HCT116 (cell line): ENCODE data around the gene ANO2. TPM values are rescaled to one million over a fixed set of nuclear protein-coding genes. Genes with fewer than 3 reads are reported as not detected.

Source experiments
- ATAC-seq: fragments of 200-7000 bp; cut with Tn5 transposase; 2 replicates; pipeline ENCODE4 v1.9.1; 2020; ENCODE audit warnings: mild to moderate bottlenecking, moderate library complexity
- BruUV-seq: library from RNA; stranded (reverse); fragments of 400-500 nt; replicated peaks from 2 replicates; lab custom pipeline; 2021; lab: Mats Ljungman, UMichigan
- CTCF ChIA-PET: fragments of 300-600 bp; sonication (Branson Sonifier 250); formaldehyde crosslinking; loops from one replicate; lab custom pipeline; 2021; ENCODE audit warnings: antibody characterized with exemption; lab: Charles Lee
- POLR2A ChIA-PET: fragments of 300-600, 350-600 bp; sonication (Branson Sonifier 250); formaldehyde crosslinking; loops from one replicate; lab custom pipeline; 2021; ENCODE audit warnings: antibody characterized with exemption; lab: Charles Lee
- RAD21 ChIA-PET, 2 experiments: fragments of 300-600 bp; sonication (Branson Sonifier 250); formaldehyde crosslinking; loops; one replicate each; lab custom pipeline; 2023; ENCODE audit warnings: low total read pairs in 2 of 2; ENCODE audit not compliant: uncharacterized antibody in 2 of 2, unreplicated experiment in 2 of 2, low non-redundant PET in 1 of 2; lab: Charles Lee
- DNase-seq: peaks from one replicate; pipeline ENCODE4 v3.0.0-alpha.2; 2010; ENCODE audit warnings: low read depth, low spot score
- H2AFZ ChIP-seq: fragments of 200-600 bp; shearing (Covaris generic), sonication (generic); 2 replicates; pipeline ENCODE4 v1.6.1; 2017; ENCODE audit warnings: low read depth, mixed run types, mixed read lengths, antibody characterized with exemption, low read length; ENCODE audit not compliant: poor library complexity, severe bottlenecking
- H3K27ac ChIP-seq: 2 replicates; pipeline ENCODE4 v1.5.1; 2012; ENCODE audit warnings: low read depth, low read length
- H3K27me3 ChIP-seq: fragments of 200-600 bp; sonication (generic); 2 replicates; pipeline ENCODE4 v1.6.1; 2016; ENCODE audit warnings: mixed run types, low read length, mixed read lengths; ENCODE audit not compliant: insufficient read depth
- H3K36me3 ChIP-seq, 2 experiments: fragments of 200-500 bp in 1 of 2; fragments of 200-600 bp in 1 of 2; sonication (Bioruptor generic) in 1 of 2; sonication (generic) in 1 of 2; 2 replicates each; pipeline versions ENCODE4 v1.5.1 to v1.6.1; 2014 to 2016; ENCODE audit warnings: low read length in 2 of 2, inconsistent platforms in 1 of 2, mixed read lengths in 1 of 2, mixed run types in 1 of 2; ENCODE audit not compliant: insufficient read depth in 2 of 2, control insufficient read depth in 1 of 2
- H3K4me1 ChIP-seq, 2 experiments: fragments of 200-600 bp in 1 of 2; sonication (generic) in 1 of 2; 2 replicates each; pipeline versions ENCODE4 v1.5.1 to v1.6.1; 2012 to 2017; ENCODE audit warnings: low read length in 2 of 2, inconsistent platforms in 1 of 2, mild to moderate bottlenecking in 1 of 2, mixed read lengths in 1 of 2, mixed run types in 1 of 2, moderate library complexity in 1 of 2; ENCODE audit not compliant: insufficient read depth in 2 of 2, control insufficient read depth in 1 of 2
- H3K4me2 ChIP-seq: fragments of 200-600 bp; sonication (generic); 2 replicates; pipeline ENCODE4 v1.6.1; 2017; ENCODE audit warnings: mixed run types, low read length, mixed read lengths
- H3K4me3 ChIP-seq, 2 experiments: fragments of 200-600 bp in 1 of 2; sonication (generic) in 1 of 2; replicated peaks in 1 of 2; 2 replicates each; pipeline ENCODE4 v1.5.1; 2011 to 2016; ENCODE audit warnings: low read length in 2 of 2, control low read depth in 1 of 2, low read depth in 1 of 2, mild to moderate bottlenecking in 1 of 2, mixed read lengths in 1 of 2, mixed run types in 1 of 2
- H3K79me2 ChIP-seq: fragments of 200-600 bp; sonication (generic); 2 replicates; pipeline ENCODE4 v1.6.1; 2017; ENCODE audit warnings: mild to moderate bottlenecking, mixed run types, low read length, moderate library complexity, mixed read lengths; ENCODE audit not compliant: insufficient read depth
- H3K9ac ChIP-seq: fragments of 200-600 bp; sonication (generic); 2 replicates; pipeline ENCODE4 v1.6.1; 2016; ENCODE audit warnings: low read length, mixed read lengths
- H3K9me2 ChIP-seq: fragments of 200-600 bp; sonication (generic), shearing (Covaris generic); 2 replicates; pipeline ENCODE4 v1.6.1; 2017; ENCODE audit warnings: mixed run types, mild to moderate bottlenecking, moderate library complexity; ENCODE audit not compliant: insufficient read depth
- H3K9me3 ChIP-seq, 2 experiments: fragments of 200-500 bp in 1 of 2; fragments of 200-600 bp in 1 of 2; sonication (Bioruptor generic) in 1 of 2; sonication (generic) in 1 of 2; 2 replicates each; pipeline ENCODE4 v1.6.1; 2014 to 2017; ENCODE audit warnings: low read length in 2 of 2, mixed read lengths in 2 of 2, inconsistent platforms in 1 of 2, low read depth in 1 of 2, mild to moderate bottlenecking in 1 of 2, mixed run types in 1 of 2, moderate library complexity in 1 of 2; ENCODE audit not compliant: control insufficient read depth in 1 of 2, insufficient read depth in 1 of 2
- H4K20me1 ChIP-seq: fragments of 200-600 bp; sonication (generic), shearing (Covaris generic); 2 replicates; pipeline ENCODE4 v1.6.1; 2017; ENCODE audit warnings: mixed run types, mild to moderate bottlenecking, moderate library complexity; ENCODE audit not compliant: insufficient read depth
- CBX3 ChIP-seq: IDR thresholded peaks from 2 replicates; pipeline ENCODE4 v1.6.1; 2012; ENCODE audit warnings: low read depth
- CEBPB ChIP-seq: IDR thresholded peaks from 2 replicates; pipeline ENCODE4 v1.6.1; 2012; ENCODE audit warnings: low read depth
- EGR1 ChIP-seq: IDR thresholded peaks from 2 replicates; pipeline ENCODE4 v1.6.1; 2012; ENCODE audit warnings: low read depth
- ELF1 ChIP-seq: IDR thresholded peaks from 2 replicates; pipeline ENCODE4 v1.6.1; 2012; ENCODE audit warnings: low read depth, borderline replicate concordance
- EZH2 ChIP-seq: fragments of 200-600 bp; sonication (generic); IDR thresholded peaks from 2 replicates; pipeline ENCODE4 v1.6.1; 2017; ENCODE audit warnings: antibody characterized with exemption, mixed run types
- FOSL1 ChIP-seq: IDR thresholded peaks from 2 replicates; pipeline ENCODE4 v1.6.1; 2012; ENCODE audit warnings: low read depth
- POLR2AphosphoS5 ChIP-seq: IDR thresholded peaks from 2 replicates; pipeline ENCODE4 v1.6.1; 2011; ENCODE audit warnings: mild to moderate bottlenecking, low read depth, low read length, moderate library complexity
- RAD21 ChIP-seq: IDR thresholded peaks from 2 replicates; pipeline ENCODE4 v1.6.1; 2012; ENCODE audit warnings: low read depth, mild to moderate bottlenecking
- SIN3A ChIP-seq: IDR thresholded peaks from 2 replicates; pipeline ENCODE4 v1.6.1; 2012; ENCODE audit warnings: low read depth
- SP1 ChIP-seq: IDR thresholded peaks from 2 replicates; pipeline ENCODE4 v1.6.1; 2012; ENCODE audit warnings: low read depth
- SRF ChIP-seq: IDR thresholded peaks from 2 replicates; pipeline ENCODE4 v1.6.1; 2012; ENCODE audit warnings: low read depth
- TCF7L2 ChIP-seq: IDR thresholded peaks from 2 replicates; pipeline ENCODE4 v1.7.0; 2011; ENCODE audit warnings: borderline replicate concordance, inconsistent platforms; ENCODE audit not compliant: insufficient read depth, insufficient read length; ENCODE audit errors: extremely low read depth
- YY1 ChIP-seq: IDR thresholded peaks from 2 replicates; pipeline ENCODE4 v1.6.1; 2011; ENCODE audit warnings: low read length, low read depth, moderate library complexity, mild to moderate bottlenecking; ENCODE audit not compliant: insufficient replicate concordance; ENCODE audit errors: extremely low read depth
- ZFX ChIP-seq: fragments of 450-650 bp; IDR thresholded peaks from 2 replicates; pipeline ENCODE4 v1.6.1; 2017
- ZNF274 ChIP-seq: fragments of 200-500 bp; sonication (Bioruptor generic); IDR thresholded peaks from 2 replicates; pipeline ENCODE4 v1.6.1; 2014; ENCODE audit warnings: mild to moderate bottlenecking, low read depth, low read length, inconsistent platforms
- intact Hi-C: fragments of 100-400 bp; cut with micrococcal nuclease; formaldehyde crosslinking; loops from 2 replicates; pipeline ENCODE4 v1.10.0; 2022
- total RNA-seq: library from RNA; stranded (reverse); gene quantifications from one replicate; pipeline ENCODE4 v1.2.1, GENCODE V29; 2021; ENCODE audit not compliant: unreplicated experiment
- TF ChIP-seq, protein P1 (sequence below): IDR thresholded peaks from 2 replicates; pipeline ENCODE4 v1.6.1; 2012; ENCODE audit warnings: low read depth
- TF ChIP-seq, protein P2 (sequence below), 3 experiments: fragments of 200-600 bp in 1 of 3; sonication (generic) in 1 of 3; IDR thresholded peaks in 2 of 3; conservative IDR thresholded peaks in 1 of 3; 2 replicates each; pipeline ENCODE4 v1.5.1; 2012 to 2017; ENCODE audit warnings: low read depth in 2 of 3, low read length in 2 of 3, antibody characterized with exemption in 1 of 3, borderline replicate concordance in 1 of 3, control low read depth in 1 of 3, mild to moderate bottlenecking in 1 of 3, mixed read lengths in 1 of 3, mixed run types in 1 of 3, moderate library complexity in 1 of 3; ENCODE audit not compliant: insufficient read depth in 1 of 3
- TF ChIP-seq, protein P3 (sequence below): IDR thresholded peaks from 2 replicates; pipeline ENCODE4 v1.6.1; 2012
- TF ChIP-seq, protein P4 (sequence below): IDR thresholded peaks from 2 replicates; pipeline ENCODE4 v1.6.1; 2012
- TF ChIP-seq, protein P5 (sequence below): IDR thresholded peaks from 2 replicates; pipeline ENCODE4 v1.6.1; 2011; ENCODE audit warnings: mild to moderate bottlenecking, low read length, moderate library complexity; ENCODE audit not compliant: insufficient replicate concordance; ENCODE audit errors: extremely low read depth

Gene ANO2
- total RNA-seq, 1 experiment from 2014 or later, result not detected

DNA sequence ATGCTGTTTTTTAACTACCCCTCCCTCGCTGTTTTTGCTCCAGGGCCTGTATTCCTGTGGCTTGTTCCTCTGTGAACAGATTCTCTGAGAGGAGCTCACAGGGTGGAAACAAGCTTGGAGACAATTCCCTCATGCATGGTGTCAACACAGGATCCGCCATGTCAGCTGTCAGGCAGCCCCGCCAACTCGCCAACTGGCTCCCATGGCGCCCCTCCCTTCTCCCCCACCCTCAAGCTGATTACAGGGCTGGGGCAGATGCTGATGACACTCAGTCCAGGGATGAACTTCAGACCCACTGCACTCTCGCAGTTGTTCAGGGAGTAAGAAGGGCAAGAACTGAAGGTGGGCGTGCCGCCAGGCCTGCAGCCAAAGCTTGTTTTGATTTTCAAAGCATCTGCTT, 283.2 kb downstream of the ANO2 start:
- ChIA-PET CTCF (no interaction called here), RAD21 (no interaction called here), POLR2A (no interaction called here)
- Histone ChIP-seq H4K20me1 (no peaks in the 10 kb centered on the region), H3K27ac (no peak overlapping the region), H3K9me3 (no peaks in the 10 kb centered on the region), H2AFZ (no peak overlapping the region), H3K9me2 (no peaks in the 10 kb centered on the region), H3K4me2 (no peak overlapping the region), H3K4me3 (no peak overlapping the region), H3K79me2 (no peaks in the 10 kb centered on the region), H3K4me1 (no peaks in the 10 kb centered on the region), H3K27me3 (0 out of 2 replicates have a peak, but pooled peaks cover 3% of the 10 kb centered on the region), H3K36me3 (no peaks in the 10 kb centered on the region), H3K9ac (no peak overlapping the region)
- intact Hi-C loops, result no loop called here
- no TSS peak for BruUV-seq
- DNase-seq (no peak), ATAC-seq (no peak)
- TF ChIP-seq SP1, result no peak
- TF ChIP-seq, protein P1, sequence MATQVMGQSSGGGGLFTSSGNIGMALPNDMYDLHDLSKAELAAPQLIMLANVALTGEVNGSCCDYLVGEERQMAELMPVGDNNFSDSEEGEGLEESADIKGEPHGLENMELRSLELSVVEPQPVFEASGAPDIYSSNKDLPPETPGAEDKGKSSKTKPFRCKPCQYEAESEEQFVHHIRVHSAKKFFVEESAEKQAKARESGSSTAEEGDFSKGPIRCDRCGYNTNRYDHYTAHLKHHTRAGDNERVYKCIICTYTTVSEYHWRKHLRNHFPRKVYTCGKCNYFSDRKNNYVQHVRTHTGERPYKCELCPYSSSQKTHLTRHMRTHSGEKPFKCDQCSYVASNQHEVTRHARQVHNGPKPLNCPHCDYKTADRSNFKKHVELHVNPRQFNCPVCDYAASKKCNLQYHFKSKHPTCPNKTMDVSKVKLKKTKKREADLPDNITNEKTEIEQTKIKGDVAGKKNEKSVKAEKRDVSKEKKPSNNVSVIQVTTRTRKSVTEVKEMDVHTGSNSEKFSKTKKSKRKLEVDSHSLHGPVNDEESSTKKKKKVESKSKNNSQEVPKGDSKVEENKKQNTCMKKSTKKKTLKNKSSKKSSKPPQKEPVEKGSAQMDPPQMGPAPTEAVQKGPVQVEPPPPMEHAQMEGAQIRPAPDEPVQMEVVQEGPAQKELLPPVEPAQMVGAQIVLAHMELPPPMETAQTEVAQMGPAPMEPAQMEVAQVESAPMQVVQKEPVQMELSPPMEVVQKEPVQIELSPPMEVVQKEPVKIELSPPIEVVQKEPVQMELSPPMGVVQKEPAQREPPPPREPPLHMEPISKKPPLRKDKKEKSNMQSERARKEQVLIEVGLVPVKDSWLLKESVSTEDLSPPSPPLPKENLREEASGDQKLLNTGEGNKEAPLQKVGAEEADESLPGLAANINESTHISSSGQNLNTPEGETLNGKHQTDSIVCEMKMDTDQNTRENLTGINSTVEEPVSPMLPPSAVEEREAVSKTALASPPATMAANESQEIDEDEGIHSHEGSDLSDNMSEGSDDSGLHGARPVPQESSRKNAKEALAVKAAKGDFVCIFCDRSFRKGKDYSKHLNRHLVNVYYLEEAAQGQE, result no peak
- no peak for TF ChIP-seq CEBPB
- TF ChIP-seq POLR2AphosphoS5, result no peak
- no peak for TF ChIP-seq SRF
- TF ChIP-seq, protein P2, sequence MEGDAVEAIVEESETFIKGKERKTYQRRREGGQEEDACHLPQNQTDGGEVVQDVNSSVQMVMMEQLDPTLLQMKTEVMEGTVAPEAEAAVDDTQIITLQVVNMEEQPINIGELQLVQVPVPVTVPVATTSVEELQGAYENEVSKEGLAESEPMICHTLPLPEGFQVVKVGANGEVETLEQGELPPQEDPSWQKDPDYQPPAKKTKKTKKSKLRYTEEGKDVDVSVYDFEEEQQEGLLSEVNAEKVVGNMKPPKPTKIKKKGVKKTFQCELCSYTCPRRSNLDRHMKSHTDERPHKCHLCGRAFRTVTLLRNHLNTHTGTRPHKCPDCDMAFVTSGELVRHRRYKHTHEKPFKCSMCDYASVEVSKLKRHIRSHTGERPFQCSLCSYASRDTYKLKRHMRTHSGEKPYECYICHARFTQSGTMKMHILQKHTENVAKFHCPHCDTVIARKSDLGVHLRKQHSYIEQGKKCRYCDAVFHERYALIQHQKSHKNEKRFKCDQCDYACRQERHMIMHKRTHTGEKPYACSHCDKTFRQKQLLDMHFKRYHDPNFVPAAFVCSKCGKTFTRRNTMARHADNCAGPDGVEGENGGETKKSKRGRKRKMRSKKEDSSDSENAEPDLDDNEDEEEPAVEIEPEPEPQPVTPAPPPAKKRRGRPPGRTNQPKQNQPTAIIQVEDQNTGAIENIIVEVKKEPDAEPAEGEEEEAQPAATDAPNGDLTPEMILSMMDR (IDR thresholded peaks at IDR 0.05 in 2 of 3, conservative IDR thresholded peaks at IDR 0.05 in 1 of 3; ENCODE audit: borderline replicate concordance in 1 of 3, insufficient read depth in 1 of 3, low read depth in 2 of 3, low read length in 2 of 3), result no peak
- no peak for TF ChIP-seq TCF7L2
- no peak for TF ChIP-seq FOSL1
- TF ChIP-seq, protein P3, sequence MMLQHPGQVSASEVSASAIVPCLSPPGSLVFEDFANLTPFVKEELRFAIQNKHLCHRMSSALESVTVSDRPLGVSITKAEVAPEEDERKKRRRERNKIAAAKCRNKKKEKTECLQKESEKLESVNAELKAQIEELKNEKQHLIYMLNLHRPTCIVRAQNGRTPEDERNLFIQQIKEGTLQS, result no peak
- TF ChIP-seq, protein P4, sequence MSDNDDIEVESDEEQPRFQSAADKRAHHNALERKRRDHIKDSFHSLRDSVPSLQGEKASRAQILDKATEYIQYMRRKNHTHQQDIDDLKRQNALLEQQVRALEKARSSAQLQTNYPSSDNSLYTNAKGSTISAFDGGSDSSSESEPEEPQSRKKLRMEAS, result no peak
- no peak for TF ChIP-seq ZFX
- no peak for TF ChIP-seq ELF1
- no peak for TF ChIP-seq RAD21
- TF ChIP-seq EZH2, result no peak
- TF ChIP-seq CBX3, result no peak
- no peak for TF ChIP-seq SIN3A
- TF ChIP-seq, protein P5, sequence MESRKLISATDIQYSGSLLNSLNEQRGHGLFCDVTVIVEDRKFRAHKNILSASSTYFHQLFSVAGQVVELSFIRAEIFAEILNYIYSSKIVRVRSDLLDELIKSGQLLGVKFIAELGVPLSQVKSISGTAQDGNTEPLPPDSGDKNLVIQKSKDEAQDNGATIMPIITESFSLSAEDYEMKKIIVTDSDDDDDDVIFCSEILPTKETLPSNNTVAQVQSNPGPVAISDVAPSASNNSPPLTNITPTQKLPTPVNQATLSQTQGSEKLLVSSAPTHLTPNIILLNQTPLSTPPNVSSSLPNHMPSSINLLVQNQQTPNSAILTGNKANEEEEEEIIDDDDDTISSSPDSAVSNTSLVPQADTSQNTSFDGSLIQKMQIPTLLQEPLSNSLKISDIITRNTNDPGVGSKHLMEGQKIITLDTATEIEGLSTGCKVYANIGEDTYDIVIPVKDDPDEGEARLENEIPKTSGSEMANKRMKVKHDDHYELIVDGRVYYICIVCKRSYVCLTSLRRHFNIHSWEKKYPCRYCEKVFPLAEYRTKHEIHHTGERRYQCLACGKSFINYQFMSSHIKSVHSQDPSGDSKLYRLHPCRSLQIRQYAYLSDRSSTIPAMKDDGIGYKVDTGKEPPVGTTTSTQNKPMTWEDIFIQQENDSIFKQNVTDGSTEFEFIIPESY, result no peak
- TF ChIP-seq EGR1, result no peak
- TF ChIP-seq YY1, result no peak
- no peak for TF ChIP-seq ZNF274
